H1 (cell line): ENCODE measurements around the gene MECR. TPM values are rescaled to one million over a fixed set of nuclear protein-coding genes. Genes with fewer than 3 reads are reported as not detected.

ENCODE experiments used
- CTCF ChIA-PET: fragments of 300-600 bp; sonication (Branson Sonifier 250); formaldehyde crosslinking; loops from one replicate; lab custom pipeline; 2021; ENCODE audit not compliant: partially characterized antibody; lab: Charles Lee
- POLR2A ChIA-PET: fragments of 300-600 bp; sonication (Branson Sonifier 250); formaldehyde crosslinking; loops from one replicate; lab custom pipeline; 2021; ENCODE audit warnings: inconsistent platforms; ENCODE audit not compliant: partially characterized antibody; lab: Charles Lee
- DNase-seq, 2 experiments: peaks; one replicate each; pipeline versions ENCODE4 v3.0.0 to v3.0.0-alpha.2; 2010 to 2022; ENCODE audit warnings: low spot score in 2 of 2, low read depth in 1 of 2, mixed read lengths in 1 of 2
- FAIRE-seq: peaks from 2 replicates; lab custom pipeline; 2011; peaks lifted over from hg19 to GRCh38; lab: Jason Lieb, UNC
- H2AFZ ChIP-seq: 2 replicates; pipeline ENCODE4 v1.8.1; 2012; ENCODE audit warnings: low read length, inconsistent platforms
- H2AK5ac ChIP-seq: 2 replicates; pipeline ENCODE4 v1.6.1; 2013; ENCODE audit warnings: low read depth, low read length
- H2BK120ac ChIP-seq: replicated peaks from 2 replicates; pipeline ENCODE3; 2013; ENCODE audit warnings: low read depth, low read length, inconsistent platforms
- H2BK12ac ChIP-seq: 2 replicates; pipeline ENCODE4 v1.6.1; 2013; ENCODE audit warnings: low read depth, low read length
- H2BK15ac ChIP-seq: 2 replicates; pipeline ENCODE4 v1.6.1; 2013; ENCODE audit warnings: low read length
- H2BK20ac ChIP-seq: 2 replicates; pipeline ENCODE4 v1.6.1; 2013; ENCODE audit warnings: low read length
- H2BK5ac ChIP-seq: 2 replicates; pipeline ENCODE4 v1.6.1; 2013; ENCODE audit warnings: low read depth, low read length
- H3K14ac ChIP-seq: 2 replicates; pipeline ENCODE4 v1.6.1; 2013; ENCODE audit warnings: inconsistent platforms; ENCODE audit not compliant: insufficient read length
- H3K18ac ChIP-seq: 2 replicates; pipeline ENCODE4 v1.6.1; 2013; ENCODE audit warnings: low read length; ENCODE audit errors: extremely low read depth
- H3K23ac ChIP-seq: 2 replicates; pipeline ENCODE4 v1.6.1; 2013; ENCODE audit warnings: inconsistent platforms; ENCODE audit not compliant: insufficient read length
- H3K23me2 ChIP-seq: 2 replicates; pipeline ENCODE4 v1.6.1; 2013; ENCODE audit warnings: low read depth, low read length
- H3K27ac ChIP-seq: 2 replicates; pipeline ENCODE4 v1.6.1; 2011; ENCODE audit warnings: low read depth, low read length, inconsistent platforms
- H3K27me3 ChIP-seq, 4 experiments: replicated peaks in 1 of 4; 1 replicate in 1 of 4; 2 replicates in 3 of 4; pipeline versions ENCODE4 v1.6.1 to v1.8.1; 2011 to 2013; ENCODE audit warnings: low read length in 3 of 4, mild to moderate bottlenecking in 3 of 4, inconsistent platforms in 2 of 4, mixed read lengths in 2 of 4, moderate library complexity in 1 of 4; ENCODE audit not compliant: control insufficient read depth in 3 of 4, insufficient read depth in 3 of 4; ENCODE audit errors: extremely low read depth in 1 of 4
- H3K36me3 ChIP-seq, 4 experiments: 2 replicates each; pipeline versions ENCODE4 v1.6.1 to v1.8.1; 2011 to 2013; ENCODE audit warnings: mild to moderate bottlenecking in 4 of 4, low read length in 3 of 4, moderate library complexity in 2 of 4, control low read depth in 1 of 4, inconsistent platforms in 1 of 4; ENCODE audit not compliant: insufficient read depth in 4 of 4, control insufficient read depth in 2 of 4
- H3K4ac ChIP-seq: replicated peaks from 2 replicates; pipeline ENCODE3; 2013; ENCODE audit warnings: low read length, low read depth, mixed read lengths, inconsistent platforms; ENCODE audit not compliant: insufficient read length
- H3K4me1 ChIP-seq, 4 experiments: replicated peaks in 1 of 4; 1 replicate in 1 of 4; 2 replicates in 3 of 4; pipeline versions ENCODE4 v1.6.1 to v1.8.1; 2011 to 2013; ENCODE audit warnings: low read length in 3 of 4, inconsistent platforms in 2 of 4, mixed read lengths in 1 of 4; ENCODE audit not compliant: insufficient read depth in 4 of 4, control insufficient read depth in 3 of 4
- H3K4me2 ChIP-seq, 2 experiments: 2 replicates each; pipeline versions ENCODE4 v1.6.1 to v1.8.1; 2011 to 2013; ENCODE audit warnings: low read depth in 2 of 2, low read length in 2 of 2, control low read depth in 1 of 2, inconsistent platforms in 1 of 2, mild to moderate bottlenecking in 1 of 2; ENCODE audit not compliant: insufficient read depth in 1 of 2
- H3K4me3 ChIP-seq, 4 experiments: fragments of 200-600, 300-600 bp in 1 of 4; sonication (generic), shearing (Covaris generic), sonication (Bioruptor Twin) in 1 of 4; 2 replicates each; pipeline versions ENCODE4 v1.5.1 to v1.8.1; 2011 to 2016; ENCODE audit warnings: low read length in 4 of 4, low read depth in 3 of 4, control low read depth in 2 of 4, inconsistent platforms in 2 of 4, mild to moderate bottlenecking in 2 of 4, mixed read lengths in 1 of 4, moderate library complexity in 1 of 4; ENCODE audit not compliant: insufficient read depth in 2 of 4; ENCODE audit errors: extremely low read depth in 1 of 4
- H3K56ac ChIP-seq: replicated peaks from 2 replicates; pipeline ENCODE3; 2013; ENCODE audit warnings: low read depth, mild to moderate bottlenecking, mixed read lengths, low read length, inconsistent platforms; ENCODE audit not compliant: insufficient read length
- H3K79me1 ChIP-seq: 2 replicates; pipeline ENCODE4 v1.6.1; 2013; ENCODE audit warnings: low read depth, low read length, control low read depth
- H3K79me2 ChIP-seq, 2 experiments: 2 replicates each; pipeline versions ENCODE4 v1.6.1 to v1.8.1; 2012 to 2013; ENCODE audit warnings: low read length in 2 of 2, mild to moderate bottlenecking in 2 of 2, inconsistent platforms in 1 of 2; ENCODE audit not compliant: insufficient read depth in 2 of 2, control insufficient read depth in 1 of 2
- H3K9ac ChIP-seq, 4 experiments: replicated peaks in 1 of 4; 1 replicate in 1 of 4; 2 replicates in 3 of 4; pipeline versions ENCODE4 v1.6.1 to v1.8.1; 2011 to 2013; ENCODE audit warnings: low read depth in 3 of 4, low read length in 3 of 4, control low read depth in 2 of 4, mild to moderate bottlenecking in 2 of 4, moderate library complexity in 2 of 4, inconsistent platforms in 1 of 4; ENCODE audit errors: extremely low read depth in 1 of 4
- H3K9me3 ChIP-seq, 2 experiments: 2 replicates each; pipeline versions ENCODE4 v1.6.1 to v1.8.1; 2012 to 2013; ENCODE audit warnings: mild to moderate bottlenecking in 2 of 2, moderate library complexity in 2 of 2, control low read depth in 1 of 2, inconsistent platforms in 1 of 2, low read depth in 1 of 2, low read length in 1 of 2, mixed read lengths in 1 of 2; ENCODE audit not compliant: insufficient read depth in 2 of 2
- H4K20me1 ChIP-seq, 2 experiments: replicated peaks in 1 of 2; 2 replicates each; pipeline versions ENCODE3 to v1.8.1; 2011 to 2013; ENCODE audit warnings: inconsistent platforms in 2 of 2, low read length in 2 of 2, mild to moderate bottlenecking in 1 of 2; ENCODE audit not compliant: insufficient read depth in 2 of 2, control insufficient read depth in 1 of 2
- H4K5ac ChIP-seq: 2 replicates; pipeline ENCODE4 v1.6.1; 2013; ENCODE audit warnings: low read length, low read depth, mixed read lengths, inconsistent platforms; ENCODE audit not compliant: insufficient read length
- H4K8ac ChIP-seq: 2 replicates; pipeline ENCODE4 v1.8.0; 2013; ENCODE audit warnings: mild to moderate bottlenecking, moderate library complexity, low read length, inconsistent platforms; ENCODE audit not compliant: insufficient read depth; ENCODE audit errors: extremely low read depth
- H4K91ac ChIP-seq: replicated peaks from 2 replicates; pipeline ENCODE3; 2013; ENCODE audit warnings: low read length, mixed read lengths, inconsistent platforms; ENCODE audit not compliant: insufficient read length
- ASH2L ChIP-seq: fragments of 200-600, 300-600 bp; sonication (generic); IDR thresholded peaks from one replicate; pipeline ENCODE4 v1.7.1; 2017; ENCODE audit warnings: low read length
- BRCA1 ChIP-seq: IDR thresholded peaks from 2 replicates; pipeline ENCODE4 v1.6.1; 2012; ENCODE audit warnings: low read depth, low read length, improper control_type of control experiment
- CTBP2 ChIP-seq: IDR thresholded peaks from 2 replicates; pipeline ENCODE4 v1.7.0; 2011; ENCODE audit warnings: borderline replicate concordance, mild to moderate bottlenecking, moderate library complexity, mixed read lengths, low read length; ENCODE audit not compliant: insufficient read depth, insufficient read length
- HDAC2 ChIP-seq, 2 experiments: fragments of 300-600 bp in 1 of 2; sonication (generic) in 1 of 2; IDR thresholded peaks; 2 replicates each; pipeline ENCODE4 v1.6.1; 2011 to 2012; ENCODE audit warnings: low read depth in 2 of 2, low read length in 2 of 2, mild to moderate bottlenecking in 2 of 2, moderate library complexity in 2 of 2, borderline replicate concordance in 1 of 2, inconsistent platforms in 1 of 2
- KDM1A ChIP-seq: fragments of 200-600, 300-600 bp; sonication (generic); IDR thresholded peaks from 2 replicates; pipeline ENCODE4 v1.7.1; 2016; ENCODE audit warnings: mild to moderate bottlenecking, low read length, borderline replicate concordance
- KDM5A ChIP-seq: fragments of 200-600 bp; IDR thresholded peaks from 2 replicates; pipeline ENCODE4 v1.7.1; 2012; ENCODE audit warnings: mild to moderate bottlenecking, low read length, inconsistent platforms, mixed read lengths
- RXRA ChIP-seq: IDR thresholded peaks from 2 replicates; pipeline ENCODE4 v1.6.1; 2011; ENCODE audit warnings: low read depth, mild to moderate bottlenecking, low read length, moderate library complexity; ENCODE audit not compliant: insufficient read depth
- SIN3A ChIP-seq, 2 experiments: IDR thresholded peaks in 1 of 2; conservative IDR thresholded peaks in 1 of 2; 2 replicates each; pipeline ENCODE4 v1.6.1; 2011 to 2012; ENCODE audit warnings: low read length in 2 of 2, improper control_type of control experiment in 1 of 2, low read depth in 1 of 2, mild to moderate bottlenecking in 1 of 2
- TAF1 ChIP-seq: IDR thresholded peaks from 2 replicates; pipeline ENCODE4 v1.6.1; 2011; ENCODE audit warnings: mild to moderate bottlenecking, low read depth, low read length
- TCF12 ChIP-seq: IDR thresholded peaks from 2 replicates; pipeline ENCODE4 v1.6.1; 2011; ENCODE audit warnings: low read depth, mild to moderate bottlenecking, low read length
- TEAD4 ChIP-seq: IDR thresholded peaks from 2 replicates; pipeline ENCODE4 v1.6.1; 2012; ENCODE audit warnings: low read depth, low read length, inconsistent platforms, mixed read lengths
- YY1 ChIP-seq: IDR thresholded peaks from 2 replicates; pipeline ENCODE4 v1.6.1; 2011; ENCODE audit warnings: low read depth, mild to moderate bottlenecking, low read length
- WGBS, 2 experiments: shearing (Covaris generic) in 1 of 2; methylation state at CpG; one replicate each; pipeline versions ENCODE4 v1.1.6 to v1.1.7; 2013 to 2015; ENCODE audit warnings: low lambda C conversion rate in 2 of 2, mixed read lengths in 2 of 2, inconsistent platforms in 1 of 2, low coverage in 1 of 2, missing lambda C conversion rate in 1 of 2; ENCODE audit not compliant: insufficient replicate concordance in 2 of 2, insufficient coverage in 1 of 2, insufficient read length in 1 of 2; ENCODE audit errors: extremely low coverage in 1 of 2, missing lambda C conversion rate in 1 of 2; 5-methylcytosine and 5-hydroxymethylcytosine counted together
- polyA plus RNA-seq, 7 experiments: library from polyadenylated mRNA; depleted of rRNA in 3 of 7; stranded (reverse) in 5 of 7; unstranded in 2 of 7; fragments of >200 nt in 5 of 7; fragments of 200-250 nt in 2 of 7; gene quantifications; 1 replicate in 5 of 7; 2 replicates in 1 of 7; 4 replicates in 1 of 7; pipeline versions ENCODE4 v1.2.1 to v1.2.3, GENCODE V29; 2011 to 2013; ENCODE audit warnings: missing spikeins in 2 of 7, mixed read lengths in 2 of 7
- total RNA-seq: library from RNA; stranded (reverse); fragmentation: NEBNext Ultra II Directional; extraction: Animal tissue kit (Norgen Biotek cat#: 25700); gene quantifications from 2 replicates; pipeline ENCODE4 v1.2.1, GENCODE V29; 2021

The MECR gene
- total and polyA plus RNA-seq, 2 of the 8 experiments (the other 6 are each of a cell fraction or from before 2014, with no cell fraction given) = 24.2 to 24.4 TPM

- H3K4me3 ChIP-seq = peak overlapping the region in 2 of 4 experiments; percentile 3 to 11; a peak in 2 of 8 replicates
- H3K27ac ChIP-seq = 0 out of 2 replicates have a peak overlapping the region, but pooled peaks have one; percentile 4
- no peaks in the 10 kb centered on the region for H4K20me1 ChIP-seq
- H2BK20ac ChIP-seq = no peak overlapping the region
- no peaks in the 10 kb centered on the region for H3K79me2 ChIP-seq
- no peaks in the 10 kb centered on the region for H3K79me1 ChIP-seq
- H3K36me3 ChIP-seq = 0 out of 8 replicates have a peak, but pooled peaks cover 0 to 3% (median 0%) of the 10 kb centered on the region in 4 experiments
- H2BK12ac ChIP-seq = peak overlapping the region; percentile 72
- no peak overlapping the region for H3K14ac ChIP-seq
- no peaks in the 10 kb centered on the region for H3K23me2 ChIP-seq
- no peak overlapping the region for H2BK15ac ChIP-seq
- peak overlapping the region; percentile 45 for H4K5ac ChIP-seq
- no peak overlapping the region for H4K91ac ChIP-seq
- H2AFZ ChIP-seq = no peak overlapping the region
- peak overlapping the region; percentile 55 for H3K4ac ChIP-seq
- H3K4me2 ChIP-seq = peak overlapping the region; percentile 49 to 73
- no peaks in the 10 kb centered on the region for H3K27me3 ChIP-seq
- peaks cover 6 to 15% (median 11%) of the 10 kb centered on the region in 4 experiments for H3K4me1 ChIP-seq
- peak; percentile 91 for FAIRE-seq
- no peak overlapping the region for H3K56ac ChIP-seq
- H2BK120ac ChIP-seq = no peak overlapping the region
- POLR2A ChIA-PET = interaction anchor here (1.0 to 1.6 kb wide), 4 partner anchors 11 to 41 kb away, joined by 4 to 6 read pairs (median 4); partner anchors contain the start of gene MECR
- H3K23ac ChIP-seq = no peak overlapping the region
- 32% methylated on average over 7 of the region's 7 CpGs; no CpG with 5 or more reads in 1 of the 2 experiments for WGBS, 2 experiments
- no peak overlapping the region for H2AK5ac ChIP-seq
- no peak overlapping the region for H3K9ac ChIP-seq
- no peak overlapping the region; the same call in none of the 2 replicates for H4K8ac ChIP-seq
- H3K18ac ChIP-seq = peak overlapping the region; percentile 88; the same call in 1 of the 2 replicates
- peak overlapping the region; percentile 54; the same call in 1 of the 2 replicates for H2BK5ac ChIP-seq
- no peaks in the 10 kb centered on the region for H3K9me3 ChIP-seq
- CTCF ChIA-PET = interaction anchor here (0.9 to 3.5 kb wide), 10 partner anchors 13 to 60 kb away, joined by 3 to 11 read pairs (median 6); no protein-coding TSS in a partner anchor
- peak; percentile 73 for DNase-seq
- TF ChIP-seq YY1 (0 out of 2 replicates have a peak, but pooled peaks have one; percentile 45), TAF1 (0 out of 2 replicates have a peak, but pooled peaks have one; percentile 23), RXRA (no peak), ASH2L (no peak), CTBP2 (peak; percentile 72), KDM5A (no peak), HDAC2 (IDR thresholded peaks at IDR 0.05; ENCODE audit: borderline replicate concordance in 1 of 2, low read depth in 2 of 2, low read length in 2 of 2) (peak in 1 of 2 experiments; percentile 61; a peak in 1 of 4 replicates), SIN3A (conservative IDR thresholded peaks at IDR 0.05 in 1 of 2, IDR thresholded peaks at IDR 0.05 in 1 of 2; ENCODE audit: low read depth in 1 of 2, low read length in 2 of 2) (0 out of 4 replicates have a peak, but pooled peaks of 1 of the 2 experiments have one; percentile 34), BRCA1 (no peak), TCF12 (no peak), TEAD4 (peak; percentile 100), KDM1A (0 out of 2 replicates have a peak, but pooled peaks have one; percentile 61)
These were observed 41.0 kb upstream of the MECR start for GRCh38 chr1:29271724-29272123.
